SK-N-SH (cell line): ENCODE measurements around the gene LRP1. TPM values are rescaled to one million over a fixed set of nuclear protein-coding genes. Genes with fewer than 3 reads are reported as not detected.
A peak's percentile ranks its signal among the peaks of the same experiment; 100 is the strongest.

Experiments used
- CTCF ChIA-PET: fragments of 300-600, 350-600 bp; formaldehyde crosslinking; extraction: SDS; loops from one replicate; lab custom pipeline; 2021; lab: Yijun Ruan, JAX
- POLR2A ChIA-PET: fragments of 350-600 bp; sonication (Branson Sonifier 250); formaldehyde crosslinking; extraction: SDS; loops from one replicate; lab custom pipeline; 2020; ENCODE audit warnings: antibody characterized with exemption, inconsistent platforms; lab: Yijun Ruan, JAX
- DNase-seq: peaks from one replicate; pipeline ENCODE4 v3.0.0; 2012
- H2AFZ ChIP-seq: fragments of 200-600 bp; sonication (generic); 2 replicates; pipeline ENCODE4 v1.8.1; 2016; ENCODE audit warnings: antibody characterized with exemption, mild to moderate bottlenecking, low read depth
- H3F3A ChIP-seq: fragments of 200-600 bp; sonication (generic); replicated peaks from 2 replicates; pipeline ENCODE3; 2016; ENCODE audit warnings: antibody characterized with exemption, mild to moderate bottlenecking; ENCODE audit not compliant: insufficient read depth
- H3K27ac ChIP-seq, 2 experiments: fragments of 200-500 bp in 1 of 2; fragments of 200-600 bp in 1 of 2; sonication (Bioruptor generic) in 1 of 2; sonication (generic), shearing (Covaris generic) in 1 of 2; 2 replicates each; pipeline versions ENCODE4 v1.5.1 to v1.6.1; 2014 to 2016; ENCODE audit warnings: low read depth in 2 of 2, inconsistent platforms in 1 of 2, low read length in 1 of 2, mild to moderate bottlenecking in 1 of 2, mixed read lengths in 1 of 2
- H3K27me3 ChIP-seq: fragments of 200-600 bp; sonication (generic), shearing (Covaris generic); 2 replicates; pipeline ENCODE4 v1.6.1; 2016; ENCODE audit warnings: mixed run types; ENCODE audit not compliant: insufficient read depth
- H3K36me3 ChIP-seq, 2 experiments: fragments of 200-500 bp in 1 of 2; fragments of 200-600 bp in 1 of 2; sonication (Bioruptor generic) in 1 of 2; sonication (generic) in 1 of 2; replicated peaks in 1 of 2; 2 replicates each; pipeline versions ENCODE3 to v1.5.1; 2014 to 2016; ENCODE audit warnings: low read length in 1 of 2, mild to moderate bottlenecking in 1 of 2; ENCODE audit not compliant: insufficient read depth in 2 of 2, control insufficient read depth in 1 of 2
- H3K4me1 ChIP-seq, 2 experiments: fragments of 200-500 bp in 1 of 2; fragments of 200-600 bp in 1 of 2; sonication (Bioruptor generic) in 1 of 2; sonication (generic), shearing (Covaris generic) in 1 of 2; 2 replicates each; pipeline versions ENCODE4 v1.5.1 to v1.6.1; 2014 to 2016; ENCODE audit warnings: low read depth in 1 of 2, low read length in 1 of 2, mixed run types in 1 of 2; ENCODE audit not compliant: insufficient read depth in 2 of 2, control insufficient read depth in 1 of 2
- H3K4me2 ChIP-seq: fragments of 200-600 bp; sonication (generic), shearing (Covaris generic); 2 replicates; pipeline ENCODE4 v1.6.1; 2017; ENCODE audit warnings: mixed run types
- H3K4me3 ChIP-seq, 2 experiments: fragments of 200-500 bp in 1 of 2; fragments of 200-600 bp in 1 of 2; sonication (Bioruptor generic) in 1 of 2; sonication (generic), shearing (Covaris generic) in 1 of 2; 2 replicates each; pipeline versions ENCODE4 v1.5.1 to v1.8.1; 2014 to 2016; ENCODE audit warnings: low read depth in 2 of 2, inconsistent platforms in 1 of 2, low read length in 1 of 2, mild to moderate bottlenecking in 1 of 2, mixed read lengths in 1 of 2, moderate library complexity in 1 of 2
- H3K79me2 ChIP-seq: fragments of 200-600 bp; sonication (generic); 2 replicates; pipeline ENCODE4 v1.8.1; 2017; ENCODE audit warnings: mild to moderate bottlenecking; ENCODE audit not compliant: insufficient read depth
- H3K9ac ChIP-seq: fragments of 200-600 bp; sonication (generic); 2 replicates; pipeline ENCODE4 v1.6.1; 2017; ENCODE audit warnings: mixed run types
- H3K9me2 ChIP-seq: fragments of 200-600 bp; sonication (generic); 2 replicates; pipeline ENCODE4 v1.6.1; 2017; ENCODE audit warnings: mixed run types
- H3K9me3 ChIP-seq: fragments of 200-600 bp; sonication (generic); 2 replicates; pipeline ENCODE4 v1.6.1; 2017; ENCODE audit warnings: mixed run types, mild to moderate bottlenecking, moderate library complexity
- H4K20me1 ChIP-seq: fragments of 200-600 bp; sonication (generic); 2 replicates; pipeline ENCODE4 v1.6.1; 2017; ENCODE audit warnings: mild to moderate bottlenecking, mixed run types; ENCODE audit not compliant: insufficient read depth
- EP300 ChIP-seq, 2 experiments: IDR thresholded peaks; 2 replicates each; pipeline versions ENCODE4 v1.4.0 to v1.6.1; 2012; ENCODE audit warnings: borderline replicate concordance in 1 of 2, low read depth in 1 of 2, low read length in 1 of 2
- FOSL2 ChIP-seq: IDR thresholded peaks from 2 replicates; pipeline ENCODE4 v1.4.0; 2012; ENCODE audit warnings: low read depth, mild to moderate bottlenecking, moderate library complexity, borderline replicate concordance
- GATA2 ChIP-seq: sonication (generic); formaldehyde crosslinking; IDR thresholded peaks from 2 replicates; pipeline ENCODE4 v1.5.0; 2020; ENCODE audit warnings: mild to moderate bottlenecking, missing genetic modification reagents
- JUND ChIP-seq: IDR thresholded peaks from 2 replicates; pipeline ENCODE4 v1.4.0; 2012
- NRF1 ChIP-seq: IDR thresholded peaks from 2 replicates; pipeline ENCODE4 v1.6.1; 2012; ENCODE audit warnings: low read depth, mild to moderate bottlenecking, low read length
- RAD21 ChIP-seq: IDR thresholded peaks from 2 replicates; pipeline ENCODE4 v1.6.1; 2012; ENCODE audit warnings: mild to moderate bottlenecking, low read length
- RFX5 ChIP-seq: IDR thresholded peaks from 2 replicates; pipeline ENCODE4 v1.6.1; 2012; ENCODE audit warnings: mild to moderate bottlenecking, improper control_type of control experiment, low read length
- SMC3 ChIP-seq: IDR thresholded peaks from 2 replicates; pipeline ENCODE4 v1.6.1; 2012; ENCODE audit warnings: low read depth, low read length, improper control_type of control experiment
- TCF12 ChIP-seq: IDR thresholded peaks from 2 replicates; pipeline ENCODE4 v1.4.0; 2012
- TEAD4 ChIP-seq: IDR thresholded peaks from 2 replicates; pipeline ENCODE4 v1.4.0; 2012; ENCODE audit warnings: mild to moderate bottlenecking, borderline replicate concordance; ENCODE audit not compliant: insufficient read depth
- WGBS: methylation state at CpG from one replicate; pipeline ENCODE4 v1.1.6; 2017; ENCODE audit warnings: low lambda C conversion rate; 5-methylcytosine and 5-hydroxymethylcytosine counted together
- polyA plus RNA-seq, 3 experiments: library from polyadenylated mRNA; depleted of rRNA; stranded (reverse); fragments of >200 nt; gene quantifications; 2 replicates each; pipeline ENCODE4 v1.2.3, GENCODE V29; 2012
- TF ChIP-seq, protein P1 (sequence below): IDR thresholded peaks from 2 replicates; pipeline ENCODE4 v1.4.0; 2012; ENCODE audit warnings: low read depth, borderline replicate concordance
- TF ChIP-seq, protein P2 (sequence below): IDR thresholded peaks from 2 replicates; pipeline ENCODE4 v1.4.0; 2012; ENCODE audit warnings: low read depth, borderline replicate concordance
- TF ChIP-seq, protein P3 (sequence below): IDR thresholded peaks from 2 replicates; pipeline ENCODE4 v1.6.1; 2012; ENCODE audit warnings: mild to moderate bottlenecking, low read depth, low read length, moderate library complexity

The LRP1 gene
- polyA plus RNA-seq, 1 of the 3 experiments (the other 2 are of a cell fraction): 55.0 TPM

DNA sequence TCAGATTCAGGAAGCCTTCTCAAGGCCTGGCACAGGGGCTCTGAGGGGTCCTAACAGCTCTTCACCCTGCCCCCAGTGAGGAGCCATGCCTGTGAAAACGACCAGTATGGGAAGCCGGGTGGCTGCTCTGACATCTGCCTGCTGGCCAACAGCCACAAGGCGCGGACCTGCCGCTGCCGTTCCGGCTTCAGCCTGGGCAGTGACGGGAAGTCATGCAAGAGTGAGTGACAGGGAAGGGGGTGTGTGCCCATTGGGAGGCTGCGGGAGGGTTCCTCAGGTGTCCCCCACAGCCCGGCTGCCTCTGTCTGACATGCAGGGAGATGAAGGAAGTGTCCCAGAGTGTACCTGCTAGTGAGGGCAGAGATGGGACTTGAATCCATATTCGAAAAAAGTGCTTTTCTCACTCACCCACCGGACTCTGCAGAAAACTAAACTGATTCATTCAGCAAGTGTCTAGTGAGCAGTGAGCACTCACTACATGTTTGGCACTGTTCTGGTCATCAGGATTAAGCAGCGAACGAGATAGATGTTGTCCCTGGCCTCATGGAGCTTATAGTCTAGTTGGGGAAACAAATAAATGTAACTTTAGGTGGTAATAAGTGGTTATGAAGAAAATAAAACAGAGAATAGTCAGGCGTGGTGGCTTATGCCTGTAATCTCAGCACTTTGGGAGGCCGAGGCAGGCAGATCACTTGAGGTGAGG is 28.6 kb downstream of the LRP1 start:
- Histone ChIP-seq H3K4me1 (peaks cover 16 to 49% of the 10 kb centered on the region in 2 experiments), H3K9me3 (no peaks in the 10 kb centered on the region), H3K9me2 (no peaks in the 10 kb centered on the region), H3K4me3 (no peak overlapping the region), H4K20me1 (no peaks in the 10 kb centered on the region), H3K36me3 (peaks cover 35 to 66% of the 10 kb centered on the region in 2 experiments), H3K27me3 (no peaks in the 10 kb centered on the region), H3K79me2 (no peaks in the 10 kb centered on the region), H3K27ac (peak overlapping the region in 1 of 2 experiments; percentile 23; a peak in 1 of 4 replicates), H3K9ac (no peak overlapping the region), H3K4me2 (no peak overlapping the region), H3F3A (peaks cover 5% of the 10 kb centered on the region), H2AFZ (no peak overlapping the region)
- TF ChIP-seq, protein P1, sequence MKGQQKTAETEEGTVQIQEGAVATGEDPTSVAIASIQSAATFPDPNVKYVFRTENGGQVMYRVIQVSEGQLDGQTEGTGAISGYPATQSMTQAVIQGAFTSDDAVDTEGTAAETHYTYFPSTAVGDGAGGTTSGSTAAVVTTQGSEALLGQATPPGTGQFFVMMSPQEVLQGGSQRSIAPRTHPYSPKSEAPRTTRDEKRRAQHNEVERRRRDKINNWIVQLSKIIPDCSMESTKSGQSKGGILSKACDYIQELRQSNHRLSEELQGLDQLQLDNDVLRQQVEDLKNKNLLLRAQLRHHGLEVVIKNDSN: no peak
- TF ChIP-seq TEAD4: no peak
- TF ChIP-seq FOSL2: no peak
- no peak for TF ChIP-seq JUND
- no peak for TF ChIP-seq NRF1
- TF ChIP-seq, protein P2, sequence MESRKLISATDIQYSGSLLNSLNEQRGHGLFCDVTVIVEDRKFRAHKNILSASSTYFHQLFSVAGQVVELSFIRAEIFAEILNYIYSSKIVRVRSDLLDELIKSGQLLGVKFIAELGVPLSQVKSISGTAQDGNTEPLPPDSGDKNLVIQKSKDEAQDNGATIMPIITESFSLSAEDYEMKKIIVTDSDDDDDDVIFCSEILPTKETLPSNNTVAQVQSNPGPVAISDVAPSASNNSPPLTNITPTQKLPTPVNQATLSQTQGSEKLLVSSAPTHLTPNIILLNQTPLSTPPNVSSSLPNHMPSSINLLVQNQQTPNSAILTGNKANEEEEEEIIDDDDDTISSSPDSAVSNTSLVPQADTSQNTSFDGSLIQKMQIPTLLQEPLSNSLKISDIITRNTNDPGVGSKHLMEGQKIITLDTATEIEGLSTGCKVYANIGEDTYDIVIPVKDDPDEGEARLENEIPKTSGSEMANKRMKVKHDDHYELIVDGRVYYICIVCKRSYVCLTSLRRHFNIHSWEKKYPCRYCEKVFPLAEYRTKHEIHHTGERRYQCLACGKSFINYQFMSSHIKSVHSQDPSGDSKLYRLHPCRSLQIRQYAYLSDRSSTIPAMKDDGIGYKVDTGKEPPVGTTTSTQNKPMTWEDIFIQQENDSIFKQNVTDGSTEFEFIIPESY: no peak
- no peak for DNase-seq
- ChIA-PET POLR2A (interaction anchor here (1.0 kb wide), 1 partner anchor 29 kb away, joined by 3 read pairs; the partner anchor contains the start of gene LRP1), CTCF (interaction anchor here (1.0 to 33.3 kb wide), 6 partner anchors 24 to 302 kb away, joined by 3 to 616 read pairs (median 4); partner anchors contain the start of gene GLI1)
- WGBS: 91% methylated on average over 9 of the region's 16 CpGs

DNA sequence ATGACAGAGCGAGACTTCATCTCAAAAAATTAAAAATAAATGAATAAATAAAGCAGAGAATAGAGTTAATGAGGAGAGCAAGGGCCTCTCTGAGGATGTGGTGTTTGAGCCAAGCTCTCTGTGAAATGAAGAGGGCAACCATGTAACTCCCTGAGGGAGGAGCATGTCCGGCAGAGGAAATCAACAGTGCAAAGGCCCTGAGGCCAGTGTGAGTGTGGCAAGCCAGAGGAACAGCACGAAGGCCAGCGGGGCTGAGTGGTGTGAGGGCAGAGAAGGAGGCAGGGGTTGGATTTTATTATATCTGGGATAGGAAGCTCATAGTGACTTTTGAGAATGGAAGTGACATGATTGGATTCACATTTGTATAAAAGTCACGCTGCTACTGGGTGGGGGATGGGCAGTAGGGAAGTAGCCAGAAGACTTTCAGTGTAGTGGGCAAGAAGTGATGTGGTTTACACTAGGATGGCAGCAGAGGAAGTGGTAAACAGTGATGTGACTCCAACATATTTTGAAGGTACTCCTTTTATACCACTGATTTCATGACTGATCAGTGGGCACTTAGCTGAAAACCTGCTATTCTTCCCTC is 29.4 kb downstream of the LRP1 start:
- CTCF ChIA-PET: interaction anchor here (1.0 to 33.3 kb wide), 6 partner anchors 23 to 302 kb away, joined by 3 to 616 read pairs (median 6); partner anchors contain the start of gene GLI1

More for the DNA sequence above, 29.4 kb downstream of the LRP1 start:
- Histone ChIP-seq H3K4me2 (no peak overlapping the region), H3K9me2 (no peaks in the 10 kb centered on the region), H2AFZ (no peak overlapping the region), H3K27me3 (no peaks in the 10 kb centered on the region), H3K79me2 (no peaks in the 10 kb centered on the region), H3K4me1 (peaks cover 9 to 41% of the 10 kb centered on the region in 2 experiments; a peak in 3 of 4 replicates), H3K4me3 (no peak overlapping the region), H3F3A (no peaks in the 10 kb centered on the region), H3K9ac (no peak overlapping the region), H3K9me3 (no peaks in the 10 kb centered on the region), H3K36me3 (peaks cover 41 to 72% of the 10 kb centered on the region in 2 experiments), H3K27ac (peak overlapping the region in 1 of 2 experiments; percentile 62; a peak in 1 of 4 replicates), H4K20me1 (no peaks in the 10 kb centered on the region)
- POLR2A ChIA-PET: interaction anchor here (1.0 kb wide), 1 partner anchor 30 kb away, joined by 3 read pairs; the partner anchor contains the start of gene LRP1
- DNase-seq: no peak
- TF ChIP-seq SMC3 (no peak), FOSL2 (no peak), EP300 (IDR thresholded peaks at IDR 0.05; ENCODE audit: borderline replicate concordance in 1 of 2, low read depth in 1 of 2, low read length in 1 of 2) (no peak), GATA2 (no peak), RAD21 (no peak), TCF12 (no peak), RFX5 (no peak)
- TF ChIP-seq, protein P3, sequence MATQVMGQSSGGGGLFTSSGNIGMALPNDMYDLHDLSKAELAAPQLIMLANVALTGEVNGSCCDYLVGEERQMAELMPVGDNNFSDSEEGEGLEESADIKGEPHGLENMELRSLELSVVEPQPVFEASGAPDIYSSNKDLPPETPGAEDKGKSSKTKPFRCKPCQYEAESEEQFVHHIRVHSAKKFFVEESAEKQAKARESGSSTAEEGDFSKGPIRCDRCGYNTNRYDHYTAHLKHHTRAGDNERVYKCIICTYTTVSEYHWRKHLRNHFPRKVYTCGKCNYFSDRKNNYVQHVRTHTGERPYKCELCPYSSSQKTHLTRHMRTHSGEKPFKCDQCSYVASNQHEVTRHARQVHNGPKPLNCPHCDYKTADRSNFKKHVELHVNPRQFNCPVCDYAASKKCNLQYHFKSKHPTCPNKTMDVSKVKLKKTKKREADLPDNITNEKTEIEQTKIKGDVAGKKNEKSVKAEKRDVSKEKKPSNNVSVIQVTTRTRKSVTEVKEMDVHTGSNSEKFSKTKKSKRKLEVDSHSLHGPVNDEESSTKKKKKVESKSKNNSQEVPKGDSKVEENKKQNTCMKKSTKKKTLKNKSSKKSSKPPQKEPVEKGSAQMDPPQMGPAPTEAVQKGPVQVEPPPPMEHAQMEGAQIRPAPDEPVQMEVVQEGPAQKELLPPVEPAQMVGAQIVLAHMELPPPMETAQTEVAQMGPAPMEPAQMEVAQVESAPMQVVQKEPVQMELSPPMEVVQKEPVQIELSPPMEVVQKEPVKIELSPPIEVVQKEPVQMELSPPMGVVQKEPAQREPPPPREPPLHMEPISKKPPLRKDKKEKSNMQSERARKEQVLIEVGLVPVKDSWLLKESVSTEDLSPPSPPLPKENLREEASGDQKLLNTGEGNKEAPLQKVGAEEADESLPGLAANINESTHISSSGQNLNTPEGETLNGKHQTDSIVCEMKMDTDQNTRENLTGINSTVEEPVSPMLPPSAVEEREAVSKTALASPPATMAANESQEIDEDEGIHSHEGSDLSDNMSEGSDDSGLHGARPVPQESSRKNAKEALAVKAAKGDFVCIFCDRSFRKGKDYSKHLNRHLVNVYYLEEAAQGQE: no peak
- WGBS: 94% methylated on average over 5 of the region's 5 CpGs
